WI38 (cell line): ENCODE data around the gene CYYR1.

Experiments
- H3K4me3 ChIP-seq: 2 replicates; pipeline ENCODE4 v1.5.1; 2011; ENCODE audit warnings: low read depth, mild to moderate bottlenecking, control low read depth, low read length
- TF ChIP-seq, protein P1 (sequence below): IDR thresholded peaks from 2 replicates; pipeline ENCODE4 v1.5.1; 2012; ENCODE audit warnings: low read depth, mild to moderate bottlenecking, control low read depth, low read length

The CYYR1 gene

DNA sequence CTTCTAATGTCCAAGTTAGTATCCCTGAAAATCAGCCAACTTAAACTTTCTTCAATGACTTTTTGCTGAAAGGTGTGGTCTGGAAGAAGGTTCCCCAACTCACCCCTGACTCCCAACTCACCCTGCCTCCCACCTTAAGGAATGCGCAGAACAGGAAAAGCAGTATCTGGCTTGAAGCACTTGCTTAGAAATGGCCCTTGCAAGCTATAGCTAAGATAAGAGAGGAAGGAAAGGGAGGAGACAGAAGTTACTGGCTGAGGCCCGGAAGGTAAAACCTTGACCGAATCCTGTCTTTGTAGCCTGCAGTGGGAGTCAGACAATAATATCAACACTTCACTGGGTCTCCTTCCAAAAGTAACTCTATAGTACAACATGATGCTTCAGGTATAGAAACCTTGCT is 2.9 kb downstream of the CYYR1 start:
- TF ChIP-seq, protein P1, sequence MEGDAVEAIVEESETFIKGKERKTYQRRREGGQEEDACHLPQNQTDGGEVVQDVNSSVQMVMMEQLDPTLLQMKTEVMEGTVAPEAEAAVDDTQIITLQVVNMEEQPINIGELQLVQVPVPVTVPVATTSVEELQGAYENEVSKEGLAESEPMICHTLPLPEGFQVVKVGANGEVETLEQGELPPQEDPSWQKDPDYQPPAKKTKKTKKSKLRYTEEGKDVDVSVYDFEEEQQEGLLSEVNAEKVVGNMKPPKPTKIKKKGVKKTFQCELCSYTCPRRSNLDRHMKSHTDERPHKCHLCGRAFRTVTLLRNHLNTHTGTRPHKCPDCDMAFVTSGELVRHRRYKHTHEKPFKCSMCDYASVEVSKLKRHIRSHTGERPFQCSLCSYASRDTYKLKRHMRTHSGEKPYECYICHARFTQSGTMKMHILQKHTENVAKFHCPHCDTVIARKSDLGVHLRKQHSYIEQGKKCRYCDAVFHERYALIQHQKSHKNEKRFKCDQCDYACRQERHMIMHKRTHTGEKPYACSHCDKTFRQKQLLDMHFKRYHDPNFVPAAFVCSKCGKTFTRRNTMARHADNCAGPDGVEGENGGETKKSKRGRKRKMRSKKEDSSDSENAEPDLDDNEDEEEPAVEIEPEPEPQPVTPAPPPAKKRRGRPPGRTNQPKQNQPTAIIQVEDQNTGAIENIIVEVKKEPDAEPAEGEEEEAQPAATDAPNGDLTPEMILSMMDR: no peak
- H3K4me3 ChIP-seq: no peak overlapping the region

DNA sequence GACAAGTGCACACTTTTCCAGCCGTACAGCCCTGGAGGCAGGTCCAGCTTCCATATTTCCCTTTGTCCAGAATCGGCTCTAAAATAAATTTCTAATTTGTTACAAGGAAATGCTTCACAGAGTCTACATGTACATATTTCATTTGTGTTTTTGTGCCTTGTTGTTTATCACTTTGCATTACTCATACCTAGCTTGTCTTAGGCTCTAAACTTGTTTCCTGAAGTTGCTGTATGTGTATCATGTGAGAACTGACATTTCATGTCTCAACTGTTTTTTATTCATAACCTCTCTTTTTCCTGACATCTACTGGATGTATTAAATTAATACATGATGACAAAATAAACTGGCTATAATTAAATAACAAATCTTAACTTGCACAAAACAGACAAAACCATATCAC is 7.5 kb downstream of the CYYR1 start:
- TF ChIP-seq, protein P1: no peak
- no peak overlapping the region for H3K4me3 ChIP-seq

DNA sequence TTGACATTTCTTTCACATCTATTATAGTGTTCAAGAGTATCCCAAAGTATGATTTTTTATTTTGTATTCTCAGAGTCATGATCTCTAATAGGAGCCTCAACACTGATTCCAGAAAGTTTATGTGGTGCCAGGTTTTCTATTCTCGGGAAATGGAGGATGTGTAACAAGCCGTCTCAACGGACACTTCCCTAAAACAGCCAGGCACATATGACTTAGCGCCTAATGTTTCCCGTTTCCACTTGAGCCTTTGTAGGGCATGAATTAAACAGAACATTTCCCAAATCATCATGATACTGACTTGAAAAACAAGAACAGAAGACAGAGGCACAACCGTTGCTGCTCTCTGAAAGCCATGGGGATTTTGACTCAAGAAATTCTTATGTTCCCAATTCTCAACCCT is 8.0 kb downstream of the CYYR1 start:
- H3K4me3 ChIP-seq: no peak overlapping the region
- TF ChIP-seq, protein P1: no peak

DNA sequence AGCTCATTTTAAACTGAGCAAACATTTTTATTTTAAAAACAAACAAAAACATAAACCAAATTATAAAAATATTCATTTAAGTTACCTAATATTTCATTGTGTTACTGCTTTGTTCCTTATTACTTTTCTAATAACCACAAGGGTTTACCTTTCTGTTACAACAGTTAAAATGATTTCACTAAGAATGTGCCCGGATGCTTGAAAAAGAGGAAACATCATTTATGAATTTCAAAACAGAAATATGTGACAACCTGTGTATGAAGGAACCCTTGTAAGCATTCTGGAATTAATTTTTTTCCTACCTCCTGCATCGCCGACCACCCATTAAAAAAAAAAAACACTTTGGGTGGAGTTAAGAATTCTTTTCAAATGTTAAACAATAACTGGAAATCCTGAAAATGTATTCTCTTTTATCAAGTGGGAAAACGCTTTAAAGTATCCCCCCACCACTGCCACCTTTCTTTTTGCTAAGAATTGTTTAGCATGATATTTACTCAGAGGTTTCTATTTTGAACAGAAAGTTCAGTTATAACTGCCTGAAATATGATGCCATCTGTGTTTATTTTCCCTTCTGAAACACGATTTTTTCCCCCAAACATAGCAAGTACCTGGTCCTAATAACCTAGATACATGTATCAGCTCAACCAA is 9.1 kb downstream of the CYYR1 start:
- TF ChIP-seq, protein P1: no peak

DNA sequence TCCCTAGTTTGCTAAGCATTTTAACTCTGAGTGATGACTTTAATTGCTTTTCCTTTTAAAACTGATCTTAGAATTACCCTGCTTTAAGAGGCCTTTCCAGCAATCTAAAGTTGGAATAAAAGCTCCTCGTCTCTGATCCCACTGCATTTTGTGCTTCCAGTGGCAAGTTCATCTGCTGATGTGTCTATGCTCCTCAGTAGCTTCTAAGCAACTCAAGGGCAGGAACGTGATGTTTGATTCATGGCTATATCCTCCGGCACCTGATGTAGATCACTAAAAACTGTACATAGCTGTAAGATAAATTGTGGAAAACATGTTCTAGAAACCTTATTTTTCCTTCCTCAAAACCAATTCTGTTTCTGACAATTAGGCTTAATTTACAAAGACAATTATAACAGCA is 12.5 kb downstream of the CYYR1 start:
- no peak overlapping the region for H3K4me3 ChIP-seq
- TF ChIP-seq, protein P1: no peak

More for the DNA sequence above, 9.1 kb downstream of the CYYR1 start:
- no peak overlapping the region for H3K4me3 ChIP-seq

DNA sequence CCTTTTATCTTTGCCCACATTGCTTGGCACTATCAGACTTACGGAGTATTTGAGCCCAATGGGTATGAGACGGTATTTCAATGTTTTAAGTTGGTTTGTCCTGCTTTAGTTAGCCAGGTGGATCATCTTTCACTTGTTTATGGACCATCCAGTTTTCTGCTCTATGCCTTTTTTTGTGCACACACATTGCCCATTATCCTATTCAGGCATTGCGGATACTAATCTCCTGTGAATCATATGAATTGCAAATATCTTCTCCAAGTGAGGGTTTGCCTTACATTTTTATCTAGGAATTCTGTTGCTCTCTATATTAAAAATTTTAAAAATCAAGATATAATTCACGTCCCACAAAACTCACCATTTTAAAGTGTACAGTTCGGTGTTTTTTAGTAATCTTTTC is 14.0 kb downstream of the CYYR1 start:
- H3K4me3 ChIP-seq: no peak overlapping the region
- TF ChIP-seq, protein P1: no peak

DNA sequence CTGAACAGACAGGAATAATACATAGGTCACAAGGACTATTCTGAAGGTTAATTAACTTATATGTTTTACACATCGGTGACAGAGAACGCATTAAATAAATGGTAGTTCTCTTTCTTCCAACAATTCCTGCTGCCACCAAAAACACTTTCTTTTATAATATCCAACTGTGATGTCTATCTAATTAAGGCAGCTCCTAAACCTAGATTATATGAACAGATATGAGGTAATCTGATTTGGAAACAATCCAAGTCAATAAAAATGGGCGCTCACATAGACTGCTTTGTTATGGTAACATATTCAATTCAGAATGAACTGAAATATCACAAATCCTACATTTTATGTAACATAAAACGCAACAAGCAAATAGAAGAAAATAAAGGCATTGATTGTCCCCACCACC is 16.0 kb downstream of the CYYR1 start:
- TF ChIP-seq, protein P1: no peak
- no peak overlapping the region for H3K4me3 ChIP-seq
